K562 (cell line): ENCODE measurements around the gene CSNK1G3. TPM values are rescaled to one million over a fixed set of nuclear protein-coding genes. Genes with fewer than 3 reads are reported as not detected.

ENCODE experiments used
- CBFA2T2 ChIP-seq: fragments of 450-650 bp; conservative IDR thresholded peaks from 2 replicates; pipeline ENCODE4 v1.6.1; 2017; ENCODE audit warnings: mild to moderate bottlenecking
- DACH1 ChIP-seq: fragments of 450-650 bp; IDR thresholded peaks from 2 replicates; pipeline ENCODE4 v1.6.1; 2018; ENCODE audit not compliant: partially characterized antibody
- DLX4 ChIP-seq: fragments of 250-450 bp; sonication (Bioruptor Pico); IDR thresholded peaks from 2 replicates; pipeline ENCODE4 v1.6.1; 2021; ENCODE audit warnings: mild to moderate bottlenecking
- EHMT2 ChIP-seq: fragments of 450-650 bp; IDR thresholded peaks from 2 replicates; pipeline ENCODE4 v1.6.1; 2018; ENCODE audit warnings: antibody characterized with exemption
- FOXA3 ChIP-seq, 2 experiments: fragments of 450-650 bp in 1 of 2; sonication (generic) in 1 of 2; formaldehyde crosslinking; IDR thresholded peaks in 1 of 2; conservative IDR thresholded peaks in 1 of 2; 2 replicates each; pipeline versions ENCODE4 v1.4.0 to v1.8.0; 2020 to 2022; ENCODE audit warnings: mild to moderate bottlenecking in 2 of 2, missing genetic modification reagents in 1 of 2
- GABPB1 ChIP-seq: sonication (generic); formaldehyde crosslinking; IDR thresholded peaks from 2 replicates; pipeline ENCODE4 v1.8.0; 2022; ENCODE audit warnings: mild to moderate bottlenecking, missing genetic modification reagents
- ILF3 ChIP-seq: fragments of 450-650 bp; IDR thresholded peaks from 2 replicates; pipeline ENCODE4 v1.6.1; 2018; ENCODE audit warnings: antibody characterized with exemption, mild to moderate bottlenecking, moderate library complexity, borderline replicate concordance
- KDM1A ChIP-seq, 2 experiments: fragments of 450-650 bp; IDR thresholded peaks; 2 replicates each; pipeline ENCODE4 v1.6.1; 2016; ENCODE audit warnings: mild to moderate bottlenecking in 2 of 2
- KDM4B ChIP-seq, 2 experiments: fragments of 450-650 bp in 1 of 2; sonication (generic) in 1 of 2; IDR thresholded peaks; 2 replicates each; pipeline ENCODE4 v1.6.1; 2016 to 2017; ENCODE audit warnings: borderline replicate concordance in 2 of 2, antibody characterized with exemption in 1 of 2, low read depth in 1 of 2, mild to moderate bottlenecking in 1 of 2
- NCOA2 ChIP-seq, 2 experiments: fragments of 450-650 bp; IDR thresholded peaks; 2 replicates each; pipeline ENCODE4 v1.6.1; 2018; ENCODE audit warnings: mild to moderate bottlenecking in 2 of 2, moderate library complexity in 1 of 2; ENCODE audit not compliant: partially characterized antibody in 2 of 2
- RFX7 ChIP-seq: fragments of 250-450 bp; sonication (Bioruptor Pico); IDR thresholded peaks from 2 replicates; pipeline ENCODE4 v1.5.1; 2021; ENCODE audit warnings: mild to moderate bottlenecking
- SMAD3 ChIP-seq: fragments of 450-650 bp; formaldehyde crosslinking; conservative IDR thresholded peaks from 2 replicates; pipeline ENCODE4 v1.4.0; 2020; ENCODE audit warnings: mild to moderate bottlenecking
- SRSF9 ChIP-seq: fragments of 200-400 bp; formaldehyde crosslinking; IDR thresholded peaks from 2 replicates; pipeline ENCODE4 v1.6.1; 2017; ENCODE audit warnings: low read depth, low read length, borderline replicate concordance
- STAG1 ChIP-seq: sonication (generic); formaldehyde crosslinking; IDR thresholded peaks from 2 replicates; pipeline ENCODE4 v1.5.0; 2020; ENCODE audit warnings: missing genetic modification reagents, borderline replicate concordance
- TFAM ChIP-seq: fragments of 250-450 bp; sonication (Bioruptor Pico); conservative IDR thresholded peaks from 2 replicates; pipeline ENCODE4 v1.5.0; 2021; ENCODE audit warnings: mild to moderate bottlenecking, moderate library complexity
- XRCC3 ChIP-seq: fragments of 450-650 bp; IDR thresholded peaks from 2 replicates; pipeline ENCODE4 v1.6.1; 2017; ENCODE audit warnings: mild to moderate bottlenecking, moderate library complexity
- ZFP30 ChIP-seq: fragments of 250-450 bp; sonication (Bioruptor Pico); IDR thresholded peaks from 2 replicates; pipeline ENCODE4 v1.8.0; 2022; ENCODE audit warnings: moderate library complexity, mild to moderate bottlenecking, inconsistent platforms, borderline replicate concordance
- ZFP91 ChIP-seq: sonication (generic); formaldehyde crosslinking; IDR thresholded peaks from 2 replicates; pipeline ENCODE4 v1.8.0; 2022; ENCODE audit warnings: mild to moderate bottlenecking, missing genetic modification reagents
- ZFPM2 ChIP-seq: fragments of 250-450 bp; sonication (Bioruptor Pico); IDR thresholded peaks from 2 replicates; pipeline ENCODE4 v1.5.1; 2022; ENCODE audit warnings: mild to moderate bottlenecking
- ZNF121 ChIP-seq: sonication (generic); formaldehyde crosslinking; conservative IDR thresholded peaks from 2 replicates; pipeline ENCODE4 v1.8.0; 2022; ENCODE audit warnings: missing genetic modification reagents
- ZNF124 ChIP-seq: sonication (generic); formaldehyde crosslinking; IDR thresholded peaks from 2 replicates; pipeline ENCODE4 v1.8.1; 2022; ENCODE audit warnings: missing genetic modification reagents
- ZNF184 ChIP-seq: sonication (generic); formaldehyde crosslinking; IDR thresholded peaks from 2 replicates; pipeline ENCODE4 v1.5.0; 2020; ENCODE audit warnings: missing genetic modification reagents
- ZNF253 ChIP-seq: fragments of 250-450 bp; sonication (Bioruptor Pico); conservative IDR thresholded peaks from 2 replicates; pipeline ENCODE4 v1.6.1; 2021; ENCODE audit warnings: mild to moderate bottlenecking
- ZNF274 ChIP-seq: IDR thresholded peaks from 2 replicates; pipeline ENCODE4 v1.6.1; 2011; ENCODE audit warnings: low read depth, mild to moderate bottlenecking, low read length, moderate library complexity, borderline replicate concordance
- ZSCAN32 ChIP-seq: fragments of 450-650 bp; formaldehyde crosslinking; IDR thresholded peaks from 2 replicates; pipeline ENCODE4 v1.4.0; 2020; ENCODE audit warnings: mild to moderate bottlenecking, moderate library complexity
- polyA plus RNA-seq, 8 experiments: library from polyadenylated mRNA; depleted of rRNA in 4 of 8; stranded (reverse) in 5 of 8; unstranded in 3 of 8; fragments of >200 nt; fragmentation: Nextera tagmentation in 2 of 8; fragmentation: Illumina TruSeq in 1 of 8; extraction: Ambion mirVana in 2 of 8; extraction: Trizol in 1 of 8; gene quantifications; 2 replicates each; pipeline versions ENCODE4 v1.2.1 to v1.2.3, GENCODE V29; 2011 to 2014; ENCODE audit warnings: inconsistent platforms in 1 of 8, missing spikeins in 1 of 8
- total RNA-seq, 7 experiments: library from RNA; depleted of rRNA in 6 of 7; stranded (reverse); fragments of >200 nt in 6 of 7; fragmentation: Illumina TruSeq in 2 of 7; extraction: Trizol in 2 of 7; gene quantifications; 2 replicates each; pipeline versions ENCODE4 v1.2.1 to v1.2.3, GENCODE V29; 2011 to 2021; ENCODE audit warnings: low replicate concordance in 1 of 7
- TF ChIP-seq, protein P1 (sequence below): fragments of 200-400 bp; formaldehyde crosslinking; IDR thresholded peaks from 2 replicates; pipeline ENCODE4 v1.6.1; 2017; ENCODE audit warnings: mild to moderate bottlenecking, low read depth, low read length, moderate library complexity

Gene CSNK1G3
- total and polyA plus RNA-seq, 9 of the 15 experiments (the other 6 are each of a cell fraction or from before 2014, with no cell fraction given), result 8.3 to 27.6 (median 16.5) TPM

DNA sequence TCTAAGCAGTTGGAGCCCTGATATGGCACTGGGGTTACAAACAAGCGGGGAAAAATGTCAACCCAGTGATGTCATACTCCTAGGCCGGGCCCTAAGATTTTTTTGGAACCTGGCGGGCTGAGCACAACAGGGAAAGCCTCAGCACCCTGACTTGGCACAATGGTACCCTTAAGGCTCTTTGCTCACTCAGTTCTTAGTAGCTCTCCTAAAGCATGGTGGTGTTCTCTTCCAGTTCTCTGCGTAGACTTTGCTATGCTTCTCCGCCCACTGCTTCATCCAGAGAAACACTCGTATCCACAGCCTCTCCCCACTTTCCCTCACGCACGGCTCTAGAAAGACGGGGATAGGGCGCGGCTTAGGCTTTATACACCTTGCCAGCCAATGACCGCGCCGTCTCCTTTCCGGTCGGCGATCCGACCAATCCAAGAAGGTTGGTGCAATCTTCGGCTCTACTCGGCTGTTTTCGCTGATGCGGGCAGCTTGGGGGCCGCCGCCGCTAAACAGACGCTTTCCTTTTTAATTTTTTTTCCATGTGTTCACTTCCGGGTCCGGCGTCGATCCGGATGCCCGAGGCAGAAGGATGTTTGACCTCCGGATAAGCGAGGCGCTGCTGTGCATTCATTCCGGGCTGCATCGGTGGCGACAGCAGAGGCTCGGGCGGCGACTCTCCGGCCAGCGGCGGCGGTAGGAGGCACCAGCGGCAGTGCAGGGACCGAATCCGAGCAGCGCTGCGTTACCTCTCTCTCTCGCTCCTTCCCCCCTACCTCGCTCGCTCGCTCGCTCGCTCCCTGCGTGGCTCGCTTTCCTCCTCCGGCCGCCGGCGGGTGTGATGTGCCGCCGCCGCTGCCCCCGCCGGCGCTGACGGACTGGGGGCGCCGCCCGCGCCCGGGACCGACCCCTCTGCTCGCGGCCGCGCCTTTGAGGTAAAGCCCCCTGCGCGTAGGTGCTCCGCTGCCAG is at the start of gene CSNK1G3 (continued):
- TF ChIP-seq TFAM, result no peak
- peak; percentile 84 for TF ChIP-seq GABPB1
- TF ChIP-seq KDM4B (IDR thresholded peaks at IDR 0.05; ENCODE audit: borderline replicate concordance in 2 of 2, low read depth in 1 of 2), result 0 out of 4 replicates have a peak, but pooled peaks of 1 of the 2 experiments have one; percentile 38
- peak in 1 of 2 experiments; percentile 49; a peak in 1 of 4 replicates for TF ChIP-seq FOXA3 (CRISPR knock-in tag; conservative IDR thresholded peaks at IDR 0.05 in 1 of 2, IDR thresholded peaks at IDR 0.05 in 1 of 2)
- TF ChIP-seq NCOA2 (IDR thresholded peaks at IDR 0.05; ENCODE audit: partially characterized antibody in 2 of 2), result no peak
- no peak for TF ChIP-seq ZFPM2 (CRISPR knock-in tag)
- no peak for TF ChIP-seq KDM1A (IDR thresholded peaks at IDR 0.05)
- TF ChIP-seq ZNF124 (CRISPR knock-in tag), result no peak
- no peak for TF ChIP-seq SRSF9
- TF ChIP-seq ZNF184 (CRISPR knock-in tag), result no peak
- TF ChIP-seq SMAD3 (CRISPR knock-in tag), result no peak
- no peak for TF ChIP-seq XRCC3
- TF ChIP-seq, protein P1, sequence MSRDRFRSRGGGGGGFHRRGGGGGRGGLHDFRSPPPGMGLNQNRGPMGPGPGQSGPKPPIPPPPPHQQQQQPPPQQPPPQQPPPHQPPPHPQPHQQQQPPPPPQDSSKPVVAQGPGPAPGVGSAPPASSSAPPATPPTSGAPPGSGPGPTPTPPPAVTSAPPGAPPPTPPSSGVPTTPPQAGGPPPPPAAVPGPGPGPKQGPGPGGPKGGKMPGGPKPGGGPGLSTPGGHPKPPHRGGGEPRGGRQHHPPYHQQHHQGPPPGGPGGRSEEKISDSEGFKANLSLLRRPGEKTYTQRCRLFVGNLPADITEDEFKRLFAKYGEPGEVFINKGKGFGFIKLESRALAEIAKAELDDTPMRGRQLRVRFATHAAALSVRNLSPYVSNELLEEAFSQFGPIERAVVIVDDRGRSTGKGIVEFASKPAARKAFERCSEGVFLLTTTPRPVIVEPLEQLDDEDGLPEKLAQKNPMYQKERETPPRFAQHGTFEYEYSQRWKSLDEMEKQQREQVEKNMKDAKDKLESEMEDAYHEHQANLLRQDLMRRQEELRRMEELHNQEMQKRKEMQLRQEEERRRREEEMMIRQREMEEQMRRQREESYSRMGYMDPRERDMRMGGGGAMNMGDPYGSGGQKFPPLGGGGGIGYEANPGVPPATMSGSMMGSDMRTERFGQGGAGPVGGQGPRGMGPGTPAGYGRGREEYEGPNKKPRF, result no peak
- no peak for TF ChIP-seq RFX7 (CRISPR knock-in tag)
- no peak for TF ChIP-seq STAG1 (CRISPR knock-in tag)
- no peak for TF ChIP-seq ZSCAN32 (CRISPR knock-in tag)
- TF ChIP-seq ZNF121 (CRISPR knock-in tag), result no peak
- no peak for TF ChIP-seq ILF3
- TF ChIP-seq ZNF274, result no peak
- TF ChIP-seq CBFA2T2, result no peak
- TF ChIP-seq DACH1, result no peak
- no peak for TF ChIP-seq ZFP30 (CRISPR knock-in tag)
- no peak for TF ChIP-seq ZNF253 (CRISPR knock-in tag)
- no peak for TF ChIP-seq ZFP91 (CRISPR knock-in tag)
- TF ChIP-seq DLX4 (CRISPR knock-in tag), result no peak
- TF ChIP-seq EHMT2, result peak; percentile 57; the same call in 1 of the 2 replicates
